Ovary (tissue), 9 donors: ENCODE measurements around the gene RBBP7. TPM values are rescaled to one million over a fixed set of nuclear protein-coding genes. Genes with fewer than 3 reads are reported as not detected.
"Not testable (repeated sequence)": the region's sequence is repeated elsewhere in the genome, so short reads cannot be mapped to it uniquely, and the experiment has no call there.

Experiments used
- DNase-seq, 5 donors: peaks; one replicate each; pipeline ENCODE4 v3.0.0-alpha.2; 2019 to 2020
- H3K27ac ChIP-seq, 2 donors: fragments of 200-600 bp; one replicate each; pipeline versions ENCODE4 v1.5.1 to v1.8.0; 2019 to 2022
- H3K27me3 ChIP-seq: fragments of 200-600 bp; one replicate; pipeline ENCODE4 v1.8.0; 2022
- H3K36me3 ChIP-seq: fragments of 200-600 bp; sonication (generic); one replicate; pipeline ENCODE4 v1.5.1; 2019
- H3K4me1 ChIP-seq: one replicate; pipeline ENCODE4 v1.8.1; 2013; ENCODE audit warnings: mild to moderate bottlenecking, moderate library complexity; ENCODE audit not compliant: insufficient read depth
- H3K4me3 ChIP-seq: fragments of 200-600 bp; sonication (generic); one replicate; pipeline ENCODE4 v1.5.1; 2017
- H3K9me3 ChIP-seq, 2 donors: fragments of 200-600 bp in 1 of 2; sonication (generic) in 1 of 2; one replicate each; pipeline versions ENCODE4 v1.5.1 to v1.8.1; 2013 to 2019; ENCODE audit warnings: mild to moderate bottlenecking in 1 of 2, moderate library complexity in 1 of 2
- EP300 ChIP-seq: sonication (generic); formaldehyde crosslinking; IDR thresholded peaks from one replicate; pipeline ENCODE4 v1.6.1; 2017; ENCODE audit warnings: antibody characterized with exemption
- POLR2A ChIP-seq: fragments of 450-650 bp; IDR thresholded peaks from one replicate; pipeline ENCODE4 v1.6.1; 2017; ENCODE audit warnings: antibody characterized with exemption, mild to moderate bottlenecking, moderate library complexity
- WGBS, 3 donors: extraction: QIAGEN DNeasy Blood & Tissue Kit in 1 of 3; methylation state at CpG; one replicate each; pipeline versions ENCODE4 v1.1.5 to v1.1.7; 2013 to 2017; 5-methylcytosine and 5-hydroxymethylcytosine counted together
- intact Hi-C, 4 donors: fragments of 100-400 bp; cut with DNase I; formaldehyde crosslinking; loops; one replicate each; pipeline versions ENCODE4 v1.11.0 to v1.15.1; 2022 to 2023
- polyA plus RNA-seq, 2 donors: library from polyadenylated mRNA; stranded (reverse); fragments of 200-250 nt in 1 of 2; fragments of 350-450 nt in 1 of 2; fragmentation: Illumina TruSeq in 1 of 2; extraction: RNeasy Lipid Tissue Mini Kit (QIAGEN cat#74804) in 1 of 2; gene quantifications; one replicate each; pipeline ENCODE4 v1.2.3, GENCODE V29; 2013 to 2014
- total RNA-seq, 7 donors: library from RNA; depleted of rRNA in 2 of 7; stranded (reverse); fragments of >200 nt in 2 of 7; fragmentation: NEBNext Ultra II Directional in 3 of 7; extraction: Animal tissue kit (Norgen Biotek cat#: 25700) in 3 of 7; gene quantifications; one replicate each; pipeline versions ENCODE4 v1.1.0 to v1.2.4, GENCODE V29; 2016 to 2023
- TF ChIP-seq, protein P1 (sequence below), 3 donors: fragments of 450-650 bp in 2 of 3; fragments of 200-600 bp in 1 of 3; IDR thresholded peaks; one replicate each; pipeline versions ENCODE4 v1.5.1 to v1.8.0; 2016 to 2022; ENCODE audit warnings: antibody characterized with exemption in 3 of 3, mild to moderate bottlenecking in 1 of 3
- donor health status: DM: no; HTN: no; CAD: no; lungs with moderate emphysema.
- donor health status: DM: no; HTN: no; CAD: no.
- donor health status: Bipolar disorder and iron deficiency.
- donor health status: DM: yes; HTN: yes; CAD: no.
- donor health status: DM: no; HTN: no; CAD: no.
- donor health status: DM: yes; HTN: yes; CAD: no.

RBBP7 gene
- total and polyA plus RNA-seq, 9 donors: 101 to 258 (median 188) TPM

DNA sequence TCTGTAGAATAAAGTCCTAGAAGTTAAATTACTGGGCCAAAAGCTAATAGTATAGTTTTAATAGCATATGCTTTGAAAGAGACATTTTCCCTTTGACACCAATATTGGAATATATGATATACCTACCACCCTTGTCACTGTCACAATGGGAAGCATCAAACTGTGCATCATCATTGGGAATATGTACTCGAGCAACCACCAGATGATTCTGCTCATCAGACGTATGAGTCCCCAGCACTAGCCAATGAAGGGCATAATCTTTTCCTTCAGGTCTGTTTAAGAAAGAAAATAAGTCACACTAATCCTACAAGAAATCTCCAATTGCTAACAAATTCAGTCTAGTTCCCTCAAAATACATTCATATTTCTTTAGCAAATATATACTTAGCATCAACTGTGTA, 7.3 kb downstream of the RBBP7 start:
- H3K27ac ChIP-seq: no peak overlapping the region
- TF ChIP-seq POLR2A (no peak), EP300 (no peak)
- TF ChIP-seq, protein P1, sequence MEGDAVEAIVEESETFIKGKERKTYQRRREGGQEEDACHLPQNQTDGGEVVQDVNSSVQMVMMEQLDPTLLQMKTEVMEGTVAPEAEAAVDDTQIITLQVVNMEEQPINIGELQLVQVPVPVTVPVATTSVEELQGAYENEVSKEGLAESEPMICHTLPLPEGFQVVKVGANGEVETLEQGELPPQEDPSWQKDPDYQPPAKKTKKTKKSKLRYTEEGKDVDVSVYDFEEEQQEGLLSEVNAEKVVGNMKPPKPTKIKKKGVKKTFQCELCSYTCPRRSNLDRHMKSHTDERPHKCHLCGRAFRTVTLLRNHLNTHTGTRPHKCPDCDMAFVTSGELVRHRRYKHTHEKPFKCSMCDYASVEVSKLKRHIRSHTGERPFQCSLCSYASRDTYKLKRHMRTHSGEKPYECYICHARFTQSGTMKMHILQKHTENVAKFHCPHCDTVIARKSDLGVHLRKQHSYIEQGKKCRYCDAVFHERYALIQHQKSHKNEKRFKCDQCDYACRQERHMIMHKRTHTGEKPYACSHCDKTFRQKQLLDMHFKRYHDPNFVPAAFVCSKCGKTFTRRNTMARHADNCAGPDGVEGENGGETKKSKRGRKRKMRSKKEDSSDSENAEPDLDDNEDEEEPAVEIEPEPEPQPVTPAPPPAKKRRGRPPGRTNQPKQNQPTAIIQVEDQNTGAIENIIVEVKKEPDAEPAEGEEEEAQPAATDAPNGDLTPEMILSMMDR (IDR thresholded peaks at IDR 0.05): no peak
- DNase-seq: no peak
- H3K4me3 ChIP-seq: no peak overlapping the region
- 83 to 95% (median 89%) methylated on average over 2 of the region's 2 CpGs for WGBS, 3 donors
- no peaks in the 10 kb centered on the region for H3K27me3 ChIP-seq
- no peaks in the 10 kb centered on the region for H3K9me3 ChIP-seq
- no peaks in the 10 kb centered on the region for H3K36me3 ChIP-seq
- intact Hi-C loops: no loop called here
- H3K4me1 ChIP-seq: peaks cover 8% of the 10 kb centered on the region

DNA sequence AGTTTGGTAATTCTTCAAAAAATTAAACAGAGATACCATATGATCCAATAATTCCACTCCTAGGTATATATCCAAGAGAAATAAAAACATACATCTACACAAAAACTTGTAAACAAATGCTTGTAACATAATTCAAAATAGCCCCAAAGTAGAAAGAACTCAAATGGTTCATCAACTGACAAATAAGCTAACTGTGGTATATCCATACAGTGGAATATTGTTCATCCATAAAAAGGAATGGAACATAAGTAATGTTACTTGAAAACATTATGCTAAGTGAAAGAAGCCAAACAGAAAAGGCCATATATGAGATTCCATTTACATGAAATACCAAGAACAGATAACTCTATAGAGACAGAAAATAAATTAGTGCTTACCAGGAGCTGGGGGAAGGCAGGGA, 13.4 kb downstream of the RBBP7 start:
- Histone ChIP-seq H3K36me3 (no peaks in the 10 kb centered on the region), H3K27ac (no peak overlapping the region), H3K27me3 (no peaks in the 10 kb centered on the region), H3K9me3 (no peaks in the 10 kb centered on the region), H3K4me3 (no peak overlapping the region), H3K4me1 (peaks cover 2% of the 10 kb centered on the region)
- DNase-seq: no peak
- intact Hi-C loops: no loop called here
- TF ChIP-seq EP300: no peak
- TF ChIP-seq POLR2A: no peak
- TF ChIP-seq, protein P1 (IDR thresholded peaks at IDR 0.05): no peak

DNA sequence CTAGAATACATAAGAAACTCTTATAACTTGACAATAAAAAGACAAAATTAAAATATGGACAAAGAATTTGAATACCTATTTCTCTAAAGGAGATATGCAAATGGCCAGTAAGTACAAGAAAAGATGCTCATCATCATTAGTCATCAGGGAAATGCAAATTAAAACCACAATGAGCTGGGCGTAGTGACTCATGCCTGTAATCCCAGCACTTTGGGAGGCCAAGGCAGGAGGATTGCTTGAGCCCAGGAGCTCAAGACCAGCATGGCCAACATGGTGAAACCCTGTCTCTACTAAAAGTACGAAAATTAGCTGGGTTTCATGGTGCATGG, 14.1 kb downstream of the RBBP7 start:
- H3K4me3 ChIP-seq, intact Hi-C loops, DNase-seq, H3K4me1 ChIP-seq, H3K27ac ChIP-seq, H3K27me3 ChIP-seq, H3K36me3 ChIP-seq, H3K9me3 ChIP-seq: not testable (repeated sequence)
- WGBS, 3 donors: 93 to 94% (median 94%) methylated on average over 2 of the region's 2 CpGs

DNA sequence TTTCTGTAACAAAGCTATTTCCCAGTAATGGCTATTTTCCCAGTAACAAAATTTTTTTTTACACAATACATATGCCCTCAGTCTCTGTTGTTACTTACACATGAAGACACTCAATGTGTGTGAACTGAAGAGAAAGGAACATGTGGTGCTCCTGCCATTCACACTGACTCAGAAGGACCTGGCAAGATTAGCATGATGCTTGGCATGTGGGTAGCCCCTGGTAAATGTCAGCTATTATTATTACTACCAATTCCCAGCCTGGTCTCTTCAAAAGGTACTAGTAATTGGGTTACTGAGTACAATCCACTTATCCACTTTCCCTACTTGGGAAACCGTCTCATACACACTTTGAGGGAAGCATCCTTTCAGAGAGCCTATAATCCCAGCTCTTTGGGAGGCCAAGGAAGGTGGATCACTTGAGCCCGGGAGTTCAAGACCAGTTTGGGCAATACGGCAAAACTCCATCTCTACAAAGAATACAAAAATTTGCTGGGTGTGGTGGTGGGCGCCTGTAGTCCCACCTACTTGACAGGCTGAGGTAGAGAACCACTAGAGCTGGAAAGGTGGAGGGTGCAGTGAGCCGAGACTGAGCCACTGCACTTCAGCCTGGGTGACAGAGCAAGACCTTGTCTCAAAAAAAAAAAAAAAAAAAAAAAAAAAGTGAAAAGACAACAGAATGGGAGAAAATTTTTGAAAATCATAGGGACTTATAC, 14.6 kb downstream of the RBBP7 start:
- no peaks in the 10 kb centered on the region for H3K27me3 ChIP-seq
- DNase-seq: no peak
- H3K27ac ChIP-seq: no peak overlapping the region
- 92 to 97% (median 97%) methylated on average over 5 of the region's 5 CpGs for WGBS, 3 donors
- no peak overlapping the region for H3K4me3 ChIP-seq
- H3K9me3 ChIP-seq: no peaks in the 10 kb centered on the region
- H3K4me1 ChIP-seq: peaks cover 2% of the 10 kb centered on the region
- TF ChIP-seq EP300 (no peak), POLR2A (no peak)
- TF ChIP-seq, protein P1 (IDR thresholded peaks at IDR 0.05): no peak
- no peaks in the 10 kb centered on the region for H3K36me3 ChIP-seq
- intact Hi-C loops: no loop called here

DNA sequence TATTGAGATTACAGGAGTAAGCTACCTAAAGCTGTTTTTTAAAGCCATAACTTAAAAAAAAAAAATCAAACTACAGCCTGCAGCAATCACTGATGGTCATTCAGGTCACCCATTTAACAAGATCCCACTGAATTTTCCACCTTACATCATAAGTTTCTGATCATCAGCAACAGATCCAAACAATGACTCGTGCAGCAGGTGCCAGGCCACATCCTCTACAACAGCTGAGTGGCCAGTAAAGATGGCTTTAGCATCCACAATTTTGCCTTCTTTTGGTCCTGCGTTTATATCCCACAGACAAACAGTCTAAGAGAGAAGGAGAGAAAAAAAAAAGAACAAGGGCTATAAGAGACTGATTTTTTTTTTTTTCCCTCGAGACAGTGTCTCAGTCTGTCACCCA, 16.6 kb downstream of the RBBP7 start:
- 89 to 91% (median 90%) methylated on average over 3 of the region's 3 CpGs for WGBS, 3 donors
- Histone ChIP-seq H3K4me1 (no peaks in the 10 kb centered on the region), H3K4me3 (no peak overlapping the region), H3K27me3 (no peaks in the 10 kb centered on the region), H3K36me3 (no peaks in the 10 kb centered on the region), H3K27ac (no peak overlapping the region), H3K9me3 (no peaks in the 10 kb centered on the region)
- TF ChIP-seq EP300 (no peak), POLR2A (no peak)
- TF ChIP-seq, protein P1 (IDR thresholded peaks at IDR 0.05): no peak
- intact Hi-C loops: no loop called here
- no peak for DNase-seq
